ENCODE data around the gene ITPR2. TPM values are rescaled to one million over a fixed set of nuclear protein-coding genes. Genes with fewer than 3 reads are reported as not detected.

ITPR2 gene
- total and polyA plus RNA-seq, 2 of the 13 experiments (the other 11 are each of a cell fraction or from before 2014, with no cell fraction given): 31.9 to 81.9 TPM

DNA sequence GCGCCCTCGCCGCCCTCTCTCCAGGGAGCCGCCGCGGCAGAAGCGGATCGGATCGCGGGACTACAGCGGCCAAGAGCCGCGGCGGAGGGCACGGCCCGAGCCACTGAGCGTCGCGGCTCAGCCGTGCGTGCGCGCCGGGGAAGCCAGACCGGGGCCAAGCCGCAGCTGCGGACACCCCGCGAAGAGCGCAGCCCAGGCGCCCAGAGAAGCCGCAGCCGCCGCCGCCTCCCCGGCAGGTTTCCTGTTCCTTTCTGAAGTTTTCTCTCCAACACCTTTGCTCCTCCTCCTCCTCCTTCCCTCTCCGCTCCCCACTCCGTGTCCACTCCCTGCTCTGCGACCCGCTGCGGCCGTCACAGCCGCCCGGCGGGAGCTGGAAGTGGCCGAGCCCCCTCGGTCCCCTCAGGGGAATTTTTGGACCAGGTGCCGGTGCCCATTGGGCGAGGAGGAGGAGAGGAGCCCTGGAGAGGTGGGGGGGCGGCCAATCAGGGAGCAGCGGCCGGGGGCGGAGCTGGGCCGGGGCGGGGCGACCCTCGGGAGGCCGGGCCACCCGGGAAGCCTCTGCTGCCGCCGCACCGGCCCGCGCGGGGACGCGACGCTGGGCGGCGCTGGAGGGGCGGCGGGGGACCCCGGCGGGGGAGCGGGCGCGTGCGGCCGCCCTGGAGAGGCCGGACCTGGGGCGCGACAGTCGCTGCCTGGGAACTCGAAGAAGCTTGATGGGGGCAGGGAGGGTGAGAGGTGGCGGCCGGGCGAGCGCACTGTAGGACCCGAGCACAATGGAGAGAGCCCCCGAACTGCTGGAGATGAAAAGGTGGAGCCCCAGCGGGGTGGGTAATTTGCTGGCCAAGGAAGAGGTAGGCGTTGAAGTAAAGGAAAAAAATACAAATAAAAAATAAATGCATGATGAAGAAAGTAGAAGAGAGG is at the start of gene ITPR2 (continued):
- TF ChIP-seq, protein P1, sequence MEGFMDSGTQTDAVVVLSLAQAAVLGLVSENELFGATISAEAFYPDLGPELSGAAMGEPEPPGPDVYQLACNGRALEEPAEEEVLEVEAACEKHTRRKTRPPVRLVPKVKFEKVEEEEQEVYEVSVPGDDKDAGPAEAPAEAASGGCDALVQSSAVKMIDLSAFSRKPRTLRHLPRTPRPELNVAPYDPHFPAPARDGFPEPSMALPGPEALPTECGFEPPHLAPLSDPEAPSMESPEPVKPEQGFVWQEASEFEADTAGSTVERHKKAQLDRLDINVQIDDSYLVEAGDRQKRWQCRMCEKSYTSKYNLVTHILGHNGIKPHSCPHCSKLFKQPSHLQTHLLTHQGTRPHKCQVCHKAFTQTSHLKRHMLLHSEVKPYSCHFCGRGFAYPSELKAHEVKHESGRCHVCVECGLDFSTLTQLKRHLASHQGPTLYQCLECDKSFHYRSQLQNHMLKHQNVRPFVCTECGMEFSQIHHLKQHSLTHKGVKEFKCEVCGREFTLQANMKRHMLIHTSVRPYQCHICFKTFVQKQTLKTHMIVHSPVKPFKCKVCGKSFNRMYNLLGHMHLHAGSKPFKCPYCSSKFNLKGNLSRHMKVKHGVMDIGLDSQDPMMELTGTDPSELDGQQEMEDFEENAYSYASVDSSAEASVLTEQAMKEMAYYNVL (CRISPR knock-in tag; IDR thresholded peaks at IDR 0.05; ENCODE audit: borderline replicate concordance): no peak
- TF ChIP-seq, protein P2, sequence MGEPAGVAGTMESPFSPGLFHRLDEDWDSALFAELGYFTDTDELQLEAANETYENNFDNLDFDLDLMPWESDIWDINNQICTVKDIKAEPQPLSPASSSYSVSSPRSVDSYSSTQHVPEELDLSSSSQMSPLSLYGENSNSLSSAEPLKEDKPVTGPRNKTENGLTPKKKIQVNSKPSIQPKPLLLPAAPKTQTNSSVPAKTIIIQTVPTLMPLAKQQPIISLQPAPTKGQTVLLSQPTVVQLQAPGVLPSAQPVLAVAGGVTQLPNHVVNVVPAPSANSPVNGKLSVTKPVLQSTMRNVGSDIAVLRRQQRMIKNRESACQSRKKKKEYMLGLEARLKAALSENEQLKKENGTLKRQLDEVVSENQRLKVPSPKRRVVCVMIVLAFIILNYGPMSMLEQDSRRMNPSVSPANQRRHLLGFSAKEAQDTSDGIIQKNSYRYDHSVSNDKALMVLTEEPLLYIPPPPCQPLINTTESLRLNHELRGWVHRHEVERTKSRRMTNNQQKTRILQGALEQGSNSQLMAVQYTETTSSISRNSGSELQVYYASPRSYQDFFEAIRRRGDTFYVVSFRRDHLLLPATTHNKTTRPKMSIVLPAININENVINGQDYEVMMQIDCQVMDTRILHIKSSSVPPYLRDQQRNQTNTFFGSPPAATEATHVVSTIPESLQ (CRISPR knock-in tag; conservative IDR thresholded peaks at IDR 0.05): 0 out of 2 replicates have a peak, but pooled peaks have one; percentile 71
- TF ChIP-seq ARNT (IDR thresholded peaks at IDR 0.05) (no peak), DNMT3B (CRISPR knock-in tag; conservative IDR thresholded peaks at IDR 0.05) (0 out of 2 replicates have a peak, but pooled peaks have one; percentile 50), JDP2 (CRISPR knock-in tag; IDR thresholded peaks at IDR 0.05; ENCODE audit: borderline replicate concordance) (no peak; the same call in 1 of the 2 replicates), ZSCAN9 (CRISPR knock-in tag; IDR thresholded peaks at IDR 0.05; ENCODE audit: borderline replicate concordance) (peak; percentile 55; the same call in 1 of the 2 replicates), SPEN (CRISPR knock-in tag; IDR thresholded peaks at IDR 0.05; ENCODE audit: low read depth) (peak; percentile 27; the same call in 1 of the 2 replicates), IRX3 (CRISPR knock-in tag; IDR thresholded peaks at IDR 0.05; ENCODE audit: borderline replicate concordance, low read depth) (no peak), HOXA3 (CRISPR knock-in tag; IDR thresholded peaks at IDR 0.05) (0 out of 2 replicates have a peak, but pooled peaks have one; percentile 21), MEIS2 (CRISPR knock-in tag; IDR thresholded peaks at IDR 0.05) (no peak), ZFAT (CRISPR knock-in tag; conservative IDR thresholded peaks at IDR 0.05) (no peak), BCL6 (CRISPR knock-in tag; IDR thresholded peaks at IDR 0.05) (0 out of 2 replicates have a peak, but pooled peaks have one; percentile 33), GLI4 (CRISPR knock-in tag; IDR thresholded peaks at IDR 0.05; ENCODE audit: borderline replicate concordance) (no peak)
- TF ChIP-seq, protein P3, sequence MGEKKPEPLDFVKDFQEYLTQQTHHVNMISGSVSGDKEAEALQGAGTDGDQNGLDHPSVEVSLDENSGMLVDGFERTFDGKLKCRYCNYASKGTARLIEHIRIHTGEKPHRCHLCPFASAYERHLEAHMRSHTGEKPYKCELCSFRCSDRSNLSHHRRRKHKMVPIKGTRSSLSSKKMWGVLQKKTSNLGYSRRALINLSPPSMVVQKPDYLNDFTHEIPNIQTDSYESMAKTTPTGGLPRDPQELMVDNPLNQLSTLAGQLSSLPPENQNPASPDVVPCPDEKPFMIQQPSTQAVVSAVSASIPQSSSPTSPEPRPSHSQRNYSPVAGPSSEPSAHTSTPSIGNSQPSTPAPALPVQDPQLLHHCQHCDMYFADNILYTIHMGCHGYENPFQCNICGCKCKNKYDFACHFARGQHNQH (CRISPR knock-in tag; IDR thresholded peaks at IDR 0.05): 0 out of 2 replicates have a peak, but pooled peaks have one; percentile 28
- TF ChIP-seq, protein P4, sequence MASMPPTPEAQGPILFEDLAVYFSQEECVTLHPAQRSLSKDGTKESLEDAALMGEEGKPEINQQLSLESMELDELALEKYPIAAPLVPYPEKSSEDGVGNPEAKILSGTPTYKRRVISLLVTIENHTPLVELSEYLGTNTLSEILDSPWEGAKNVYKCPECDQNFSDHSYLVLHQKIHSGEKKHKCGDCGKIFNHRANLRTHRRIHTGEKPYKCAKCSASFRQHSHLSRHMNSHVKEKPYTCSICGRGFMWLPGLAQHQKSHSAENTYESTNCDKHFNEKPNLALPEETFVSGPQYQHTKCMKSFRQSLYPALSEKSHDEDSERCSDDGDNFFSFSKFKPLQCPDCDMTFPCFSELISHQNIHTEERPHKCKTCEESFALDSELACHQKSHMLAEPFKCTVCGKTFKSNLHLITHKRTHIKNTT (CRISPR knock-in tag; IDR thresholded peaks at IDR 0.05): no peak
- TF ChIP-seq, protein P5, sequence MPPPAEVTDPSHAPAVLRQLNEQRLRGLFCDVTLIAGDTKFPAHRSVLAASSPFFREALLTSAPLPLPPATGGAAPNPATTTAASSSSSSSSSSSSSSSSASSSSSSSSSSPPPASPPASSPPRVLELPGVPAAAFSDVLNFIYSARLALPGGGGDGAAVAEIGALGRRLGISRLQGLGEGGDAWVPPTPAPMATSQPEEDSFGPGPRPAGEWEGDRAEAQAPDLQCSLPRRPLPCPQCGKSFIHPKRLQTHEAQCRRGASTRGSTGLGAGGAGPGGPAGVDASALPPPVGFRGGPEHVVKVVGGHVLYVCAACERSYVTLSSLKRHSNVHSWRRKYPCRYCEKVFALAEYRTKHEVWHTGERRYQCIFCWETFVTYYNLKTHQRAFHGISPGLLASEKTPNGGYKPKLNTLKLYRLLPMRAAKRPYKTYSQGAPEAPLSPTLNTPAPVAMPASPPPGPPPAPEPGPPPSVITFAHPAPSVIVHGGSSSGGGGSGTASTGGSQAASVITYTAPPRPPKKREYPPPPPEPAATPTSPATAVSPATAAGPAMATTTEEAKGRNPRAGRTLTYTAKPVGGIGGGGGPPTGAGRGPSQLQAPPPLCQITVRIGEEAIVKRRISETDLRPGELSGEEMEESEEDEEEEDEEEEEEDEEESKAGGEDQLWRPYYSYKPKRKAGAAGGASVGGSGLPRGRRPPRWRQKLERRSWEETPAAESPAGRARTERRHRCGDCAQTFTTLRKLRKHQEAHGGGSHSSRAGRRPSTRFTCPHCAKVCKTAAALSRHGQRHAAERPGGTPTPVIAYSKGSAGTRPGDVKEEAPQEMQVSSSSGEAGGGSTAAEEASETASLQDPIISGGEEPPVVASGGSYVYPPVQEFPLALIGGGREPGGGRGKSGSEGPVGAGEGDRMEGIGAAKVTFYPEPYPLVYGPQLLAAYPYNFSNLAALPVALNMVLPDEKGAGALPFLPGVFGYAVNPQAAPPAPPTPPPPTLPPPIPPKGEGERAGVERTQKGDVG (CRISPR knock-in tag; IDR thresholded peaks at IDR 0.05; ENCODE audit: borderline replicate concordance): no peak
- TF ChIP-seq, protein P6, sequence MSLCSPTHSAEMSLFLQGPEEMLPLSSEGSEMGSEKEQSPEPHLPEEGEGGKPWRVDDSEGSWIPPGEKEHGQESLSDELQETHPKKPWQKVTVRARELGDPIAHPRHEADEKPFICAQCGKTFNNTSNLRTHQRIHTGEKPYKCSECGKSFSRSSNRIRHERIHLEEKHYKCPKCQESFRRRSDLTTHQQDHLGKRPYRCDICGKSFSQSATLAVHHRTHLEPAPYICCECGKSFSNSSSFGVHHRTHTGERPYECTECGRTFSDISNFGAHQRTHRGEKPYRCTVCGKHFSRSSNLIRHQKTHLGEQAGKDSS (CRISPR knock-in tag; IDR thresholded peaks at IDR 0.05; ENCODE audit: borderline replicate concordance, low read depth): no peak; the same call in 1 of the 2 replicates
